ENCODE data around the gene SLC35C1. TPM values are rescaled to one million over a fixed set of nuclear protein-coding genes. Genes with fewer than 3 reads are reported as not detected.

SLC35C1 gene
- polyA plus RNA-seq, 1 donor (not counting 4 experiments of a cell fraction or from before 2014, with no cell fraction given) = 4.9 TPM

DNA sequence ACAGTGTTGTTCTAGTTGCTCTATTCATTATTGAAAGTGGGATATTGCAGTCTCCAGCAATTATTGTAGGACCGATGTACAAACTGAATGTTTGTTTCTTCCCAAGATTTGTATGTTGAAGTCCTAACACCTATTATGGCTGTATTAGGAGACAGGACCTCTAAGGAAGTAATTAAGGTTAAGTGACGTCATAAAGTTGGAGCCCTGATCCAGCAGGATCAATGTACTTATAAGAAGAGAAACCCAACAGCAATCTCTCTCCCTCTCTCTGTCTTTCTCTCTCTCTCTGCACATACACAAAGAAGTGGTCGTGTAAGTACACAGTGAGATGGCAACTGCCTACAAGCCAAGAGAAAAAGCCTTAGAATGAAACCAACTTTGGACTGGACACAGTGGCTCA is 16.1 kb upstream of the SLC35C1 start:
- no peak overlapping the region for H3K4me3 ChIP-seq (ENCODE audit: control insufficient read depth in 2 of 3, extremely low read depth in 1 of 3, insufficient read depth in 2 of 3, low read depth in 1 of 3, low read length in 3 of 3)
- no peaks in the 10 kb centered on the region for H3K9me3 ChIP-seq (ENCODE audit: control insufficient read depth, low read depth, low read length)
- DNase-seq (ENCODE audit: low read depth, low spot score) (no peak), FAIRE-seq (no peak)
- no peaks in the 10 kb centered on the region for H3K27me3 ChIP-seq (ENCODE audit: control insufficient read depth, extremely low read depth, insufficient read depth, low read length)
- H3K9ac ChIP-seq (ENCODE audit: control insufficient read depth, extremely low read depth, insufficient read depth, low read length) = no peak overlapping the region
- dilution Hi-C loops (cut with MboI; ENCODE audit: extremely low pct_ligation_motif_present, low sequenced_read_pairs) = no loop called here
- H3K27ac ChIP-seq (ENCODE audit: control insufficient read depth, insufficient read depth, low read length) = no peak overlapping the region
- no peak overlapping the region for H3K4me2 ChIP-seq (ENCODE audit: control insufficient read depth, extremely low read depth, insufficient read depth, low read depth, low read length)
- no peak overlapping the region for H2AFZ ChIP-seq (ENCODE audit: control insufficient read depth, low read length)
- no peaks in the 10 kb centered on the region for H3K9me1 ChIP-seq (ENCODE audit: control insufficient read depth, extremely low read depth, insufficient read depth, low read length)
- no peaks in the 10 kb centered on the region for H3K79me2 ChIP-seq (ENCODE audit: control insufficient read depth, insufficient read depth, low read length)
- TF ChIP-seq, protein P1, sequence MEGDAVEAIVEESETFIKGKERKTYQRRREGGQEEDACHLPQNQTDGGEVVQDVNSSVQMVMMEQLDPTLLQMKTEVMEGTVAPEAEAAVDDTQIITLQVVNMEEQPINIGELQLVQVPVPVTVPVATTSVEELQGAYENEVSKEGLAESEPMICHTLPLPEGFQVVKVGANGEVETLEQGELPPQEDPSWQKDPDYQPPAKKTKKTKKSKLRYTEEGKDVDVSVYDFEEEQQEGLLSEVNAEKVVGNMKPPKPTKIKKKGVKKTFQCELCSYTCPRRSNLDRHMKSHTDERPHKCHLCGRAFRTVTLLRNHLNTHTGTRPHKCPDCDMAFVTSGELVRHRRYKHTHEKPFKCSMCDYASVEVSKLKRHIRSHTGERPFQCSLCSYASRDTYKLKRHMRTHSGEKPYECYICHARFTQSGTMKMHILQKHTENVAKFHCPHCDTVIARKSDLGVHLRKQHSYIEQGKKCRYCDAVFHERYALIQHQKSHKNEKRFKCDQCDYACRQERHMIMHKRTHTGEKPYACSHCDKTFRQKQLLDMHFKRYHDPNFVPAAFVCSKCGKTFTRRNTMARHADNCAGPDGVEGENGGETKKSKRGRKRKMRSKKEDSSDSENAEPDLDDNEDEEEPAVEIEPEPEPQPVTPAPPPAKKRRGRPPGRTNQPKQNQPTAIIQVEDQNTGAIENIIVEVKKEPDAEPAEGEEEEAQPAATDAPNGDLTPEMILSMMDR (optimal IDR thresholded peaks at IDR 0.05 in 1 of 3, IDR thresholded peaks at IDR 0.05 in 1 of 3, conservative IDR thresholded peaks at IDR 0.05 in 1 of 3; ENCODE audit: extremely low read depth in 1 of 3, insufficient read depth in 2 of 3, low read length in 3 of 3) = no peak
- TF ChIP-seq EZH2 (IDR thresholded peaks at IDR 0.05; ENCODE audit: low read length) = no peak
- no peaks in the 10 kb centered on the region for H3K4me1 ChIP-seq (ENCODE audit: control insufficient read depth, extremely low read depth, insufficient read depth, low read length)
- no peaks in the 10 kb centered on the region for H4K20me1 ChIP-seq (ENCODE audit: control insufficient read depth, extremely low read depth, insufficient read depth, low read length)
- H3K36me3 ChIP-seq (ENCODE audit: control insufficient read depth in 2 of 2, extremely low read depth in 1 of 2, insufficient read depth in 2 of 2, low read length in 2 of 2) = no peaks in the 10 kb centered on the region

DNA sequence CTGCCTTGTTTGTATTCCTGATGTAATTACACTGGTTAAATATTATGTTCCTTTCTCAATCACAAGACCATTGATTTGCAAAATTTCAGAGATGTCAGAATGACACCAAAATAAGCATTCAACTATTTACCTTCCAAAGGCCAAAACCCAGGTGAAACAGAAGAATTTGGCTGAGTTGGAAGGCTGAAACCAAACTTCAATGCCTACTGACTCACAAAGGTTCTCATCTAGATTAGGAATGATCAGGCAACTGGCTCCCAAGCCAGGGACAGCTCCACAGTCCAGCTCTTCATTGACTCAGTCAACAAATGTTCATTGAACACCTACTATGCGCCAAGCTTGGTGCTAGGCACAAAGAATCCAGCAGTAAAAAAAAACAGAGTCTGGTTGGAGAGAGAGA is 13.4 kb upstream of the SLC35C1 start:
- dilution Hi-C loops (cut with MboI; ENCODE audit: extremely low pct_ligation_motif_present, low sequenced_read_pairs) = no loop called here
- no peak overlapping the region for H3K27ac ChIP-seq (ENCODE audit: control insufficient read depth, insufficient read depth, low read length)
- no peak overlapping the region for H3K9ac ChIP-seq (ENCODE audit: control insufficient read depth, extremely low read depth, insufficient read depth, low read length)
- DNase-seq (ENCODE audit: low read depth, low spot score) = no peak
- H3K27me3 ChIP-seq (ENCODE audit: control insufficient read depth, extremely low read depth, insufficient read depth, low read length) = no peaks in the 10 kb centered on the region
- H3K79me2 ChIP-seq (ENCODE audit: control insufficient read depth, insufficient read depth, low read length) = no peaks in the 10 kb centered on the region
- H3K4me2 ChIP-seq (ENCODE audit: control insufficient read depth, extremely low read depth, insufficient read depth, low read depth, low read length) = no peak overlapping the region
- H2AFZ ChIP-seq (ENCODE audit: control insufficient read depth, low read length) = no peak overlapping the region
- H3K9me1 ChIP-seq (ENCODE audit: control insufficient read depth, extremely low read depth, insufficient read depth, low read length) = no peaks in the 10 kb centered on the region
- no peaks in the 10 kb centered on the region for H4K20me1 ChIP-seq (ENCODE audit: control insufficient read depth, extremely low read depth, insufficient read depth, low read length)
- H3K9me3 ChIP-seq (ENCODE audit: control insufficient read depth, low read depth, low read length) = no peaks in the 10 kb centered on the region
- no peak for FAIRE-seq
- H3K4me1 ChIP-seq (ENCODE audit: control insufficient read depth, extremely low read depth, insufficient read depth, low read length) = no peaks in the 10 kb centered on the region
- no peak overlapping the region for H3K4me3 ChIP-seq (ENCODE audit: control insufficient read depth in 2 of 3, extremely low read depth in 1 of 3, insufficient read depth in 2 of 3, low read depth in 1 of 3, low read length in 3 of 3)
- TF ChIP-seq, protein P1 (optimal IDR thresholded peaks at IDR 0.05 in 1 of 3, IDR thresholded peaks at IDR 0.05 in 1 of 3, conservative IDR thresholded peaks at IDR 0.05 in 1 of 3; ENCODE audit: extremely low read depth in 1 of 3, insufficient read depth in 2 of 3, low read length in 3 of 3) = no peak
- no peak for TF ChIP-seq EZH2 (IDR thresholded peaks at IDR 0.05; ENCODE audit: low read length)
- no peaks in the 10 kb centered on the region for H3K36me3 ChIP-seq (ENCODE audit: control insufficient read depth in 2 of 2, extremely low read depth in 1 of 2, insufficient read depth in 2 of 2, low read length in 2 of 2)
